ENCODE measurements around the gene TXNL4B.

The TXNL4B gene

GRCh38 chr16:72044825-72045359 lies 48.5 kb downstream of the TXNL4B start:
- DNase-seq (ENCODE audit: low read depth): no peak

DNA sequence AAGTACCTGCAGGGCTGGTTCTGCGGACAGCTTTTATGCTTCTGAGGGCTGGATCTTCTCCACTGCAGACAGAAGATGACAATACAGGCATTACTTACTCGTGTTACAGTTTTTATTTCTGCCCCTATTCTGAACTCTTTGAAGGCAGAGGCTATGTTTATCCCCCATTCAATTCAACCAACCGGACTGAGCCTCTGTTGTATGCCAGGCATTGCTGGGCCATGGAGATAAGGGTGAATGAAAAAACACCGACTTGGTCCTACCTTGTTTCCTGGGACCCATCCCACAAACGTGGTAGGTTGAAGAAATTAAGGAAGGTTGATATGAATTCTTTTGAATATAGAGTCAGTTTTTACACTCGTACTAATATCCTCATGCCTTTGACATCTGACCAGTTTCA lies 49.1 kb downstream of the TXNL4B start:
- no peak for TF ChIP-seq CTCF (IDR thresholded peaks at IDR 0.05; ENCODE audit: control insufficient read depth, extremely low read depth, insufficient read depth)
- no peak overlapping the region for H3K4me3 ChIP-seq (ENCODE audit: low read depth, low read length)
- no peak for DNase-seq (ENCODE audit: low read depth)

More at GRCh38 chr16:72044825-72045359, 48.5 kb downstream of the TXNL4B start:
- H3K4me3 ChIP-seq (ENCODE audit: low read depth, low read length): no peak overlapping the region
- TF ChIP-seq CTCF (IDR thresholded peaks at IDR 0.05; ENCODE audit: control insufficient read depth, extremely low read depth, insufficient read depth): no peak

- DNase-seq (ENCODE audit: low read depth): no peak
- TF ChIP-seq CTCF (IDR thresholded peaks at IDR 0.05; ENCODE audit: control insufficient read depth, extremely low read depth, insufficient read depth): no peak
- no peak overlapping the region for H3K4me3 ChIP-seq (ENCODE audit: low read depth, low read length)
Observed at GRCh38 chr16:72043539-72043938, 49.9 kb downstream of the TXNL4B start.

DNA sequence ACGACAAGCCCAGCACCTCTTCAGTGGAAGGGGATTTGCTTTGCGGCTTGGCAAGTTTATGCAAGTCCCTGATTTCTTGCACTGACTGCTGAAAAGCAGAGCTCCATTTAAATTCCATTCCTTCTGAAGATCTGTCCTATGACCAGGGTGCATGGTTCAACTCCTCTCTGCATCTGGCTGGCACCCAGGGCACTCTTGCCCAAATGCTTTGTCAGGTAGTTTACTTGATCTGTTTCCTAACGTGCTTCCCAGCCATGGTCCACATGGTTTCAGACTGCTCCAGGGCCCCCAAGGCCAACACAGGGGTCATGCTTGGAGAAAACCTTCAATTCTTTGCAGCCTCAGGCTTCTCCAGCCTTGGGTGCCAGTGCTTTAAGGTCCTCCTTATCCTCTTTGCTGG lies 50.4 kb downstream of the TXNL4B start:
- H3K4me3 ChIP-seq (ENCODE audit: low read depth, low read length): no peak overlapping the region
- DNase-seq (ENCODE audit: low read depth): no peak
- TF ChIP-seq CTCF (IDR thresholded peaks at IDR 0.05; ENCODE audit: control insufficient read depth, extremely low read depth, insufficient read depth): no peak

- TF ChIP-seq CTCF (IDR thresholded peaks at IDR 0.05; ENCODE audit: control insufficient read depth, extremely low read depth, insufficient read depth): no peak
- no peak for DNase-seq (ENCODE audit: low read depth)
Observed at GRCh38 chr16:72042157-72042660, 51.2 kb downstream of the TXNL4B start.

GRCh38 chr16:72036098-72036497 lies 57.3 kb downstream of the TXNL4B start:
- no peak for TF ChIP-seq CTCF (IDR thresholded peaks at IDR 0.05; ENCODE audit: control insufficient read depth, extremely low read depth, insufficient read depth)
- no peak overlapping the region for H3K4me3 ChIP-seq (ENCODE audit: low read depth, low read length)
- DNase-seq (ENCODE audit: low read depth): no peak

More at GRCh38 chr16:72042157-72042660, 51.2 kb downstream of the TXNL4B start:
- H3K4me3 ChIP-seq (ENCODE audit: low read depth, low read length): no peak overlapping the region
